HG03095 (cell line): Measurements from ENCODE around the gene GFRA3.
"Not testable (repeated sequence)": the region's sequence is repeated elsewhere in the genome, so short reads cannot be mapped to it uniquely, and the experiment has no call there.

Source experiments
- ATAC-seq: cut with Tn5 transposase; IDR thresholded peaks from one replicate; pipeline ENCODE4 v1.9.1; 2021; ENCODE audit warnings: moderate library complexity; ENCODE audit not compliant: unreplicated experiment

GFRA3 gene

GRCh38 chr5:138274189-138274853, at the start of gene GFRA3:
Gene GFRA3 (minus strand): TSS chr5:138274621. CDS start chr5:138274424, 197 bp downstream.
- ATAC-seq = no peak

DNA sequence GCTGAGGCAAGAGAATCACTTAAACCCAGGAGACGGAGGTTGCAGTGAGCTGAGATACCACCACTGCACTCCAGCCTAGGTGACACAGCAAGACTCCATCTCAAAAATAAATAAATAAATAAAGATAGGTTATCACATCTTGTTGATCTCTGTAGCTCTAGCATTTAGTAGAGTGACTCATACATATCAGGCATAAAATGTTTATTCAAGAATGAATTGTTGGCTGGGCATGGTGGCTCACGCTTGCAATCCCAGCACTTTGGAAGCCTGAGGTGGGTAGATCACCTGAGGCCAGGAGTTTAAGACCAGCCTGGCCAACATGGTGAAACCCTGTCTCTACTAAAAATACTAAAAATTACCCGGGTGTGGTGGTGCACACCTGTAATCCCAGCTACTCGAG, 43.8 kb upstream of the GFRA3 start:
- ATAC-seq = not testable (repeated sequence)

DNA sequence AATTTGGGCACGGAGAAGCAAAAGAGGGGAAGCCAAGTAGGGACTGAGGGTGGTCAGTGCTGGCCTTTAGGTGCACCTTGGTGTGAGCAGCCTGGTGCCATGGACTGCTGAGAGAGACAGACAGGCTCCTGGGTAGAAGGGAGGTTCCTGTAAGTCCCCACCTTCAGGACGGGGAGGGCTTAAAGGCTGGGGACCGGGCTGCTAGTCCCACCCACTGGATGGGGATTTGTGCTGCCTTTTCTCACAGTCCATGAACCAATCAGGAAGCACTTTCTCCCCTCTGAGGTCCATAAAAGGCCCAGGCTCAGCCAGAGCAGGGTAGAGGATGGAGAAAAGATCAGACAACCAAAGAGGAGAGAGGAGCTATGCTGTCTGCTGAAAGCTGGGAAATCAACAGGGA, 41.9 kb upstream of the GFRA3 start:
- ATAC-seq = no peak

GRCh38 chr5:138315751-138316278, 41.4 kb upstream of the GFRA3 start:
- no peak for ATAC-seq

DNA sequence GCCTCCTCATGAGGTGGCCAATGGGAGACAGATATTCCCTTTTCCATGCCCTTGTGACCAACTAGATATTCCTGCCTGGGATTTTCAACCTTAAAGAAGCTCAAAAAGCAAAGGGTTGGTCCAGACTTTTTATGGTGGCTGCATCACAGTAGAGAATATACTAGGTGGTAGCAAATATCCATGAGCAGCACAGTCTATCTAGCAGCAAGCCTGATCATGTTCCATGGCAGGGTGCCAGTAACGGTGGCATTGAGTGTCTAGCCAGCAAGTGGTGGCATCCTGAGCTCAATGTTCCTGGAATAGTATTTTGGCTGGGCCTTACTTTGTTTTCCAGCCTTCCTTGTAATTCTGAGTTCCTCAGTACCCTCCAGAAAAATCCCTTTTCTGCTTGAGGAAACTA, 31.4 kb upstream of the GFRA3 start:
- no peak for ATAC-seq

DNA sequence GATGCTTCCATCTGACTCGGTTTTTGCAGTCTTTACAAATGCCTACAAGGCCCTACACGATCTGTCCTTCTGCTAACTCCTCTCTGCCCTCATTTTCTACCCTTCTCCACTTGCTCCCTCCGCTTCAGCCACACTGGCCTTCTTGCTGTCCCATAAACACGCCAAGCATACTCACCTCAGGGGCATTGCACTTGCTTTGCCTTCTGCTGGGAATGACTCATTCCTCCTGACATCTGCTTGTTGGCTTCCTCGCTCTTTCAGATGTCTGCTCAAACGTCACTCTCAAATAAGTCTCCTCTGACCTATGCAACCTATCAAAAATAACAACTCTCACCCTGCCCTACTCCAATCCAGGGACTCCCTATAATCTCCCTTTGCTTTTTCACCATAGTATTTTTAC, 29.0 kb upstream of the GFRA3 start:
- ATAC-seq = no peak

- ATAC-seq = no peak
These were observed 14.9 kb upstream of the GFRA3 start for GRCh38 chr5:138289296-138289695.

GRCh38 chr5:138287246-138287645, 12.8 kb upstream of the GFRA3 start:
- no peak for ATAC-seq

DNA sequence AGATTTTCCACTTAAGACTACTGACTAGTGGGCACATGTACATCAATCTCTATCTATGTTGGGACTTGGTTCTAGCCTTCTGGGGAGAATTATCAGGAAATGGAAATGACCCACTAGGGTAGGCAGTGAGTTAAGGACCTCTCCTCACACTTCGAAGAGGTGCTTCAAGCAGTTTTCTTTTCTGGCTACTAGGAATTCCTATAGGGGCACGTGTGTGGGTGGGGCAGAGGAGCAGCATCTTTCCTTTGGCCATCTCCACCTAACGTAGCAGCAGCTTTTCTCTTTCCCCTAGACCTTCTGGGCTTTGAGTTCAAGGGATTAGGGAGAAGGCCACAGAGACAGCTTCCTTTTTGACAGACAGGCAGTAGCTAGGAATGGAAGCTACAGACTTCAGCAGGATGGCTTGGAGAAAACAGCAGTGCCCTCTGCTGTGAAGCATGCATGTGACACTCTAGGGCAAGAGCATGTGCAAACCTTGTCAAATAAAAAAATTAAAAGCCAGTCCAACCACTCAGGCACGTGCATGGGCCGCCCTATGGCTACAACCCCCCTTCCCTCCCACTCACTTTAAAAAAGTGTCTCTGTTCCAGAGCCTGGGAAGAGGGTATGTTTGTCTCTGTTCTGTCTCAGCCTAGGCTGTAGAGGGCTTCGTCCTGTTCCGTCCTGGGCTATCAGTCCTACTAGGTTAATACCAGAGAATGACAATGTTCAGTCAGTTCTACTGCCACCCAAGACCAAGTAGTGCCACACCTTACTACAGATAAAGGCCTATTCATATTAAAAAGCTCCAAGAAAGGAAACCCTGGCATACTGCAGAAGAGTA, 8.7 kb upstream of the GFRA3 start:
- no peak for ATAC-seq

GRCh38 chr5:138280915-138281314, 6.5 kb upstream of the GFRA3 start:
- ATAC-seq = no peak

DNA sequence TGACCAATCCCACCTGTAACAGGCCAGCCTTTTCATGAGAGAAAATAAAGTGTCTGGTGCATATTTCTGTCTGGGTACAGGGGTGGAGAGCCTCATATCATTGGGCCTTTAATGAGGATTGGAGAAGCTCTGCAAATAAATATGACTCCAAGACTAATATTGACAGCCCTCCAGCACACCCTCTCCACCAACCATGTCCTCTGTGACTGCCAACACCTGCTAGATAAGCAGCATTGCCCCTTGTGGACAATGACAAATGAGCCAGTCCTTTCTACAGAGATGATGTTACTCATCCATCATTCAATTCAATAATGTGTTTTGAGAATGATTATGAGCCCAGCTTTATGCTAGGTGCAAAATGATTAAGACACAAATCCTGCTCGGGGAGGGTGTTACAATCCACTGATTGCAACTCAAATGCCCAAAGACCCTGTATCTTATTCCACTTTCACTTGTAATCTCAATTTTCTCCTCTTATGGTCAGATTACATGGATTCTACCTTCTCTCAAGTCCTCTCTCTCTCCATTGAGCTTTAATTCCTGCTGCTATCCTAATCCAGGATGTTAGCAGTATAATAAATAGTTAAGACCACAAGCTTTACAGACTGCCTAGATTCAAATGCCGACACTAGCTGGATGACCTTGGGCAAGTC, 2.1 kb upstream of the GFRA3 start:
- no peak for ATAC-seq

GRCh38 chr5:138275895-138276294, 1.5 kb upstream of the GFRA3 start:
- ATAC-seq = no peak

GRCh38 chr5:138275379-138275782, 960 bp upstream of the GFRA3 start:
- no peak for ATAC-seq

- ATAC-seq = no peak
These were observed 610 bp downstream of the GFRA3 start for GRCh38 chr5:138273834-138274188.

GRCh38 chr5:138272681-138273080, 1.7 kb downstream of the GFRA3 start:
- ATAC-seq = no peak

DNA sequence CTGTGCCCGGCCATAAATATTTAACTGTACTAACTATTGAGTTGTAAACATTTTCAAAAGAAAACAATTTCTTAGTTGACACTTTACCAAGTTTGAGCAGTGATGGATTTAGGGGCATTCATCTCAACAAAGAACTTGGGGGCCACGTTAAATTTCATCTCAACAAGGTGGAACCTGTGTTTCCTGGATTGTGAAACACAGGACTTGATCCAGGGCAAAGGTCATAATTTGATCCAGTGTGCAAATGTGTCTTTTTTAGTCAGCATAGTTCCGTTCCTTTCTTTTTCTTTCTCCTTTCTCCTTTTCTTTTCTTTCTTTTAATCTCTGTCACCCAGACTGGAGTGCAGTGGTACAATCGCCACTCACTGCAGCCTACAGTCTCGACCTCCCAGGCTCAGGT, 3.1 kb downstream of the GFRA3 start:
- ATAC-seq = no peak

DNA sequence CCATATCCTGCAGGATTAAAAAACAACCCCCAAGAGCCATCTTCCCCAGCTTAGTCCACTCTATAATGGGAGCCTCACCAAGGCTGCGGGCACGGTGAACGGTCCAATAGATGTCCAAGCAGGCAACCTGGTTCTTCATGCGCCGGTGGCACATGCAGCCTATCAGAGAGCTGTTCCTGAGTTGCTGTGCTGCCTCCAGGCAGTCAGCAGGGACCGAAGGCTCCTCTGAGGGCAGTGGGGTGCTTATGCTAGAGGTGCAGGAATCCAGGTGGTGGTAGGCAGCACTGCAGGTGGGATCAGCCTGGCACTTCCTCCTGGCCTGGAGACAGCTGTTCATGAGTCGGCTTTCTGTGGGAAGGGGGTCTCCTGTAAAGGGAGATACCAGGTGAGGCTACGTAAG, 10.2 kb downstream of the GFRA3 start:
- no peak for ATAC-seq

DNA sequence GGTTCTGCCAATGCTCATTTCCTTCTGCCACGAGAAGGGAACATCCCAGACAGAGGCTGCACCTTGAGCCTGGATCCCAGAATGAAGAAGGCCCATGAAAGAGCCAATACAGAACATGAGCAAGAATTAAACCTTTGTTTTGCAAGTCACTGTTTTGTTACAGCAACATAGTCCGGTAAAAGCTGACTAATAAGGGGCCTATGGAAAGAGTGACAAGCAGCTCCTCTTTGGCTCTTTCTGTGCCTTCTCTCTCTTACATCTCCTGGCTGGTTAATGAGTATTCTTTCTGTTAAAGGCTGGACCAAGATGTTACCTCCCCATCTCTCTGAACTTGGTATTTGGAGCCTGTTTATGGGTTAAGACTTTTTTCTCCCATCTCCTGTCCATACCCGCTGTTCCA, 10.8 kb downstream of the GFRA3 start:
- no peak for ATAC-seq

- no peak for ATAC-seq
These were observed 15.6 kb downstream of the GFRA3 start for GRCh38 chr5:138258704-138259292.

GRCh38 chr5:138257583-138257982, 16.8 kb downstream of the GFRA3 start:
- no peak for ATAC-seq

GRCh38 chr5:138252944-138253343, 21.5 kb downstream of the GFRA3 start:
- no peak for ATAC-seq
